Lung (tissue), 12 donors: ENCODE measurements around the gene ARID1B. TPM values are rescaled to one million over a fixed set of nuclear protein-coding genes. Genes with fewer than 3 reads are reported as not detected.

Experiments used
- ATAC-seq: fragments of 200-7000 bp; cut with Tn5 transposase; one replicate; pipeline ENCODE4 v1.9.1; 2020; ENCODE audit warnings: moderate number of reproducible peaks; ENCODE audit not compliant: insufficient read depth, low FRiP score
- DNase-seq, 3 donors: peaks; one replicate each; pipeline ENCODE4 v3.0.0-alpha.2; 2013 to 2017
- H3K27ac ChIP-seq, 2 donors: one replicate each; pipeline ENCODE4 v1.5.1; 2013; ENCODE audit warnings: mild to moderate bottlenecking in 2 of 2, moderate library complexity in 2 of 2, control low read depth in 1 of 2, inconsistent platforms in 1 of 2, low read depth in 1 of 2, low read length in 1 of 2
- H3K27me3 ChIP-seq, 3 donors: one replicate each; pipeline ENCODE4 v1.5.1; 2013; ENCODE audit warnings: low read length in 2 of 3; ENCODE audit not compliant: control insufficient read depth in 3 of 3, insufficient read depth in 3 of 3
- H3K36me3 ChIP-seq, 4 donors: one replicate each; pipeline ENCODE4 v1.5.1; 2013; ENCODE audit warnings: low read length in 4 of 4, mild to moderate bottlenecking in 1 of 4, moderate library complexity in 1 of 4; ENCODE audit not compliant: control insufficient read depth in 4 of 4, insufficient read depth in 4 of 4
- H3K4me1 ChIP-seq, 5 donors: one replicate each; pipeline ENCODE4 v1.5.1; 2013; ENCODE audit warnings: low read length in 5 of 5, mild to moderate bottlenecking in 2 of 5, moderate library complexity in 1 of 5; ENCODE audit not compliant: control insufficient read depth in 5 of 5, insufficient read depth in 5 of 5
- H3K4me3 ChIP-seq: one replicate; pipeline ENCODE4 v1.5.1; 2013; ENCODE audit warnings: mild to moderate bottlenecking, control low read depth, moderate library complexity
- H3K9ac ChIP-seq, 2 donors: one replicate each; pipeline ENCODE4 v1.5.1; 2013; ENCODE audit warnings: low read length in 2 of 2, control low read depth in 1 of 2; ENCODE audit not compliant: insufficient read depth in 1 of 2
- H3K9me3 ChIP-seq, 4 donors: one replicate each; pipeline ENCODE4 v1.5.1; 2013; ENCODE audit warnings: low read length in 3 of 4, mild to moderate bottlenecking in 1 of 4, moderate library complexity in 1 of 4; ENCODE audit not compliant: control insufficient read depth in 4 of 4, insufficient read depth in 3 of 4
- CTCF ChIP-seq: IDR thresholded peaks from 2 replicates; pipeline ENCODE4 v1.5.1; 2012; ENCODE audit warnings: mild to moderate bottlenecking; ENCODE audit errors: control extremely low read depth, extremely low read depth
- WGBS, 2 donors: extraction: QIAGEN DNeasy Blood & Tissue Kit; methylation state at CpG; one replicate each; pipeline ENCODE4 v1.1.7; 2013; 5-methylcytosine and 5-hydroxymethylcytosine counted together
- polyA plus RNA-seq, 2 donors: library from polyadenylated mRNA; stranded (reverse); fragments of 200-250 nt; gene quantifications; one replicate each; pipeline ENCODE4 v1.2.1, GENCODE V29; 2013
- total RNA-seq, 2 donors: library from RNA; depleted of rRNA in 1 of 2; stranded (reverse); fragments of >200 nt in 1 of 2; gene quantifications; one replicate each; pipeline ENCODE4 v1.2.1, GENCODE V29; 2014 to 2021
- donor health status: control.
- donor health status: control.
- donor health status: Bipolar disorder and iron deficiency.
- donor health status: healthy.
- donor health status: DM: yes; HTN: yes; CAD: no.

Gene ARID1B
- total and polyA plus RNA-seq, 4 donors = 10.5 to 239 (median 50.9) TPM

GRCh38 chr6:157083343-157083742 is 306.2 kb downstream of the ARID1B start:
- Histone ChIP-seq H3K9me3 (no peaks in the 10 kb centered on the region), H3K27ac (peak overlapping the region in 1 of 2 donors; percentile 11), H3K36me3 (peaks cover 0 to 7% (median 2%) of the 10 kb centered on the region in 4 donors), H3K4me3 (no peak overlapping the region), H3K9ac (no peak overlapping the region), H3K27me3 (no peaks in the 10 kb centered on the region), H3K4me1 (peaks cover 0 to 9% (median 7%) of the 10 kb centered on the region in 5 donors)
- DNase-seq (no peak), ATAC-seq (no peak)
- TF ChIP-seq CTCF = no peak
- 49 to 72% methylated on average over 7 of the region's 7 CpGs for WGBS, 2 donors

- Histone ChIP-seq H3K4me3 (no peak overlapping the region), H3K36me3 (peaks cover 0 to 7% (median 2%) of the 10 kb centered on the region in 4 donors), H3K9ac (no peak overlapping the region), H3K27me3 (no peaks in the 10 kb centered on the region), H3K4me1 (peaks cover 7 to 35% (median 15%) of the 10 kb centered on the region in 5 donors), H3K27ac (no peak overlapping the region), H3K9me3 (no peaks in the 10 kb centered on the region)
- TF ChIP-seq CTCF = no peak
- no peak for DNase-seq
- ATAC-seq = no peak
- 96% methylated on average over 6 of the region's 6 CpGs for WGBS, 2 donors
These were observed 309.5 kb downstream of the ARID1B start for GRCh38 chr6:157086632-157087031.

GRCh38 chr6:157087974-157088373 is 310.8 kb downstream of the ARID1B start:
- DNase-seq = peak; percentile 32 to 46 (median 41)

More at GRCh38 chr6:157087974-157088373, 310.8 kb downstream of the ARID1B start:
- peaks cover 0 to 7% (median 2%) of the 10 kb centered on the region in 4 donors for H3K36me3 ChIP-seq
- no peaks in the 10 kb centered on the region for H3K9me3 ChIP-seq
- no peaks in the 10 kb centered on the region for H3K27me3 ChIP-seq
- TF ChIP-seq CTCF = no peak
- peaks cover 7 to 48% (median 27%) of the 10 kb centered on the region in 5 donors for H3K4me1 ChIP-seq
- H3K9ac ChIP-seq = no peak overlapping the region
- ATAC-seq = no peak
- 52 to 81% methylated on average over 2 of the region's 2 CpGs for WGBS, 2 donors
- no peak overlapping the region for H3K4me3 ChIP-seq
- H3K27ac ChIP-seq = peak overlapping the region in 1 of 2 donors; percentile 2
